ENCODE data around the gene PADI3. TPM values are rescaled to one million over a fixed set of nuclear protein-coding genes. Genes with fewer than 3 reads are reported as not detected.
"Not testable (repeated sequence)": the region's sequence is repeated elsewhere in the genome, so short reads cannot be mapped to it uniquely, and the experiment has no call there.

PADI3 gene
- total RNA-seq, 1 donor from 2014 or later = not detected

DNA sequence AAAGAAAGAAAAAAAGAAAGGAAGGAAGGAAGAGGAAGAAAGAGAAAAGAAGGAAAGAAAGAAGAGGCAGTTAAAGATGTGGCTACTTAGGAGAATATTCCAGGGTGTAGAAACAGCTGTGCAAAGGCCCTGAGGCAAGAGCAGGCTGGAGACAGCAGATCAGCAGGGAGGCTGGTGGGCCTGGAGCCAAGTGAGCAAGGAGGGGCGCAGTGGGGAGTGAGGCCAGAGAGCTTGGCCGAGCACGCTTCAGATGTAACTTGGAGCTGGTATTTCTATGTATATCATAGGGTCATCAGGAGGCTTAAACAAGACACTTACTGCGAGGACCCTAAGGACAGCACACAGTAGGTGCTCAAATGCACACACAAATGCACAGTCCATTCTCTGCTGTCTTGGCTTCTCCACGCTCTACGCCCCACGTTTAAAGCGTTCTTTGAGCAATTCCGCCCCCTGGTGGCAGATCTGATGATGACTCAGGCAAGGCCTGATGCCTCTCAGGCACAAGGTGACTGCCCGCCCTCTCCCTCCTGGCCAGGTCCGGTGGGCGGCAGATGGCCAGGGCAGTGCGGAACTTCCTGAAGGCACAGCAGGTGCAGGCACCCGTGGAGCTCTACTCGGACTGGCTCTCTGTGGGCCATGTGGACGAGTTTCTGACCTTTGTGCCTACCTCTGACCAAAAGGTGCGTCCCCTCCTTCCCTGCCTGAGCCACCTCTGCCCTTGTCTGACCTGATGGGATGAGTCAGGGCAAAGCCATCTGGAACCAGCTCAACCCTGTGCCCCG is 11.9 kb upstream of the PADI3 start:
- Mint-ChIP-seq H3K9me3 (no peaks in the 10 kb centered on the region), H3K4me3 (no peak overlapping the region), H3K27ac (no peak overlapping the region), H3K27me3 (ENCODE audit: insufficient read depth) (peaks cover 12% of the 10 kb centered on the region), H3K4me1 (ENCODE audit: low read depth) (no peaks in the 10 kb centered on the region), H3K36me3 (ENCODE audit: low read depth) (no peaks in the 10 kb centered on the region)
- DNase-seq (ENCODE audit: low spot score) = peak; percentile 69
- intact Hi-C loops (cut with micrococcal nuclease) = loop anchor here (1.0 kb wide), 1 partner anchor 112 kb away; no protein-coding TSS in a partner anchor

DNA sequence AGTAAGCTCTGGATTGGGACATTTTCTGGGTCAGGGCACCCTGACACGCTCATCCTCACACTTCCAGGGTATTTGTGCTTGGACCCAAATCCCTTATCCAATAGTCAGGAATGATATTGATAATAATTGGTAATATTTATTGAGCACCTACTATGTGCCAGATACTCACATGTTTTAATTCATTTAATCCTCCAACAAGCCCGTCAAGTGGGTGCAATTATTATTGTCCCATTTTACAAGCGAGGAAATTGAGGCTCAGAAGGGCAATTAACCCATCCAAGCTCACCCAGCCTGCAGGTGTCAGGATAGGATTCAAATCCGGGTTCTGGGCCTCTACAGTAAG is 11.4 kb upstream of the PADI3 start:
- H3K27me3 Mint-ChIP-seq (ENCODE audit: insufficient read depth) = peaks cover 12% of the 10 kb centered on the region
- H3K4me1 Mint-ChIP-seq (ENCODE audit: low read depth) = no peaks in the 10 kb centered on the region
- DNase-seq (ENCODE audit: low spot score) = no peak
- H3K9me3 Mint-ChIP-seq = no peaks in the 10 kb centered on the region
- H3K36me3 Mint-ChIP-seq (ENCODE audit: low read depth) = no peaks in the 10 kb centered on the region
- no peak overlapping the region for H3K4me3 Mint-ChIP-seq
- intact Hi-C loops (cut with micrococcal nuclease) = loop anchor here (1.0 kb wide), 1 partner anchor 112 kb away; no protein-coding TSS in a partner anchor
- H3K27ac Mint-ChIP-seq = no peak overlapping the region

DNA sequence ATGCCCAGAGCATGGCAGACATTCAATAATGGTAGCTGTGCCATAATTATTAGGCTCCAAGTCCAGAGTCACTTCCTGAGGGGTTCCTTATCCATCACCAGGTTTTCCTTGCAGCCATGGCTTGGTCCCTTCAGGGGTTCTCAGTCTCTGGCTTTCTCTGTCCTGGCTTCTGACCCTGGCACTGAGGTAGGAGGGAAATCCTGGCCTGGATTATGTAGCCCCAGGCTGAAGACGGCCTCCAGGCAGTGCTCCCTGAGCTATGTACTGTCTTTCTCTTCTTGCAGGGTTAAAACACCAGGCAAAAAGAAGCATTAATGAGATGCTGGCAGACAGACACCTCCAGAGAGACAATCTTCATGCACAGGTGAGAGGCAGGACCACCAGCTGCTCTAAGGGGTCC is 9.5 kb upstream of the PADI3 start:
- Mint-ChIP-seq H3K4me1 (ENCODE audit: low read depth) (no peaks in the 10 kb centered on the region), H3K4me3 (no peak overlapping the region), H3K9me3 (no peaks in the 10 kb centered on the region), H3K27ac (no peak overlapping the region), H3K27me3 (ENCODE audit: insufficient read depth) (peaks cover 3% of the 10 kb centered on the region), H3K36me3 (ENCODE audit: low read depth) (no peaks in the 10 kb centered on the region)
- DNase-seq (ENCODE audit: low spot score) = no peak
- intact Hi-C loops (cut with micrococcal nuclease) = no loop called here

DNA sequence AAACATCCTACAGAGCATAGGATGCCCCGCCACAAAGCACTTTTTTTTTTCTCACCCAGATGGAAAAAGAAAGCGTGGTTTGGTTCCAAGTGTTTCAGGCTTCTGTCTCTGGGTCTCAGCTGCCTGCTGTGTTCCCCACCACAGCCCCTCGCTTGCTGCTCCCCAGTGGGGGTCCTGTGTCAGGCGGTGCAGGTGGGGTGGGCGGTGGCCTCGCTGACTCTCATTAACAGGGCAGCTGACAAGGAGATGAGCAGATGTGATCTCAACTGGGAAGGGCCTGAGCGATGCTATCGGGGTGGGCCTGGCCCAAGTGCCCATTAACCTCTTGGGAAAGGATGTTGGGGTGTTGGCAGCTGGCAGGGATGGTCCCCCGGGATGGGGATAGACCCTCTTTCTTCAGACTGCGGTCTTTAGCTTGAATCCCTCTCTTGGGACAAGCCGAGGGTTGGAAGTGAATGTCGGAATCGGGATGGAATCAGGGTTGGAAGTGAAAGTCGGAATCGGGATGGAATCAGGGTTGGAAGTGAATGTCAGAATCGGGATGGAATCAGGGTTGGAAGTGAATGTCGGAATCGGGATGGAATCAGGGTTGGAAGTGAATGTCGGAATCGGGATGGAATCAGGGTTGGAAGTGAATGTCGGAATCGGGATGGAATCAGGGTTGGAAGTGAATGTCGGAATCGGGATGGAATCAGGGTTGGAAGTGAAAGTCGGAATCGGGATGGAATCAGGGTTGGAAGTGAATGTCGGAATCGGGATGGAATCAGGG is 7.7 kb upstream of the PADI3 start:
- H3K27me3 Mint-ChIP-seq (ENCODE audit: insufficient read depth); H3K4me1 Mint-ChIP-seq (ENCODE audit: low read depth); H3K27ac Mint-ChIP-seq; H3K4me3 Mint-ChIP-seq; H3K36me3 Mint-ChIP-seq (ENCODE audit: low read depth); DNase-seq (ENCODE audit: low spot score); H3K9me3 Mint-ChIP-seq; intact Hi-C loops (cut with micrococcal nuclease): not testable (repeated sequence)

DNA sequence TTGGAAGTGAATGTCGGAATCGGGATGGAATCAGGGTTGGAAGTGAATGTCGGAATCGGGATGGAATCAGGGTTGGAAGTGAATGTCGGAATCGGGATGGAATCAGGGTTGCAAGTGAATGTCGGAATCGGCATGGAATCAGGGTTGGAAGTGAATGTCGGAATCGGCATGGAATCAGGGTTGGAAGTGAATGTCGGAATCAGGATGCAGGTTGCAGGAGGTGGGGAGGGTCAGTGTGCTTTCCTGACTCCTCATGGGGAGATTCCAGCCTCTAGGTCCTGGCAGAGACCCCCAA is 7.2 kb upstream of the PADI3 start:
- H3K36me3 Mint-ChIP-seq (ENCODE audit: low read depth); H3K9me3 Mint-ChIP-seq; H3K27me3 Mint-ChIP-seq (ENCODE audit: insufficient read depth); H3K4me1 Mint-ChIP-seq (ENCODE audit: low read depth); H3K27ac Mint-ChIP-seq; H3K4me3 Mint-ChIP-seq; DNase-seq (ENCODE audit: low spot score); intact Hi-C loops (cut with micrococcal nuclease): not testable (repeated sequence)

DNA sequence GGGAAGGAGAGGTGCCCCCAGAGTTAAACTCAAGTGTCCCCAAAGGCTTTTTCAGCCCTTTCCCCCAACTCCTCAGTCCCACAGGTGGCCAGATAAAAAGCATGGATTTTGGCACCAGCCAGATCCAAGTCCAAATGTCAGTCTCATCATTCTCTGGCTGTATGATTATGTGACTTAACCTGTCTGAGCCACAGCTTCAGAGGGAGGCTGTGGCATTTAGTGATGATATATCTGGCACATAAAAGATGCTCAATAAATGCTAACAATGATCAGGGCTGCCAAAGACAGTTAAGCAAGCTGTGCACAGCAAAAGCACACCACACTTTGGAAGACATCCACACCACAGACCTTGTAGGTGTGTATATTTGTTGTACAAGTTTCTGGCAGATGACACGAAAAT is 5.6 kb upstream of the PADI3 start:
- Mint-ChIP-seq H3K27me3 (ENCODE audit: insufficient read depth) (peaks cover 2% of the 10 kb centered on the region), H3K4me1 (ENCODE audit: low read depth) (no peaks in the 10 kb centered on the region), H3K27ac (no peak overlapping the region), H3K4me3 (no peak overlapping the region), H3K9me3 (no peaks in the 10 kb centered on the region), H3K36me3 (ENCODE audit: low read depth) (no peaks in the 10 kb centered on the region)
- intact Hi-C loops (cut with micrococcal nuclease) = no loop called here
- DNase-seq (ENCODE audit: low spot score) = no peak

DNA sequence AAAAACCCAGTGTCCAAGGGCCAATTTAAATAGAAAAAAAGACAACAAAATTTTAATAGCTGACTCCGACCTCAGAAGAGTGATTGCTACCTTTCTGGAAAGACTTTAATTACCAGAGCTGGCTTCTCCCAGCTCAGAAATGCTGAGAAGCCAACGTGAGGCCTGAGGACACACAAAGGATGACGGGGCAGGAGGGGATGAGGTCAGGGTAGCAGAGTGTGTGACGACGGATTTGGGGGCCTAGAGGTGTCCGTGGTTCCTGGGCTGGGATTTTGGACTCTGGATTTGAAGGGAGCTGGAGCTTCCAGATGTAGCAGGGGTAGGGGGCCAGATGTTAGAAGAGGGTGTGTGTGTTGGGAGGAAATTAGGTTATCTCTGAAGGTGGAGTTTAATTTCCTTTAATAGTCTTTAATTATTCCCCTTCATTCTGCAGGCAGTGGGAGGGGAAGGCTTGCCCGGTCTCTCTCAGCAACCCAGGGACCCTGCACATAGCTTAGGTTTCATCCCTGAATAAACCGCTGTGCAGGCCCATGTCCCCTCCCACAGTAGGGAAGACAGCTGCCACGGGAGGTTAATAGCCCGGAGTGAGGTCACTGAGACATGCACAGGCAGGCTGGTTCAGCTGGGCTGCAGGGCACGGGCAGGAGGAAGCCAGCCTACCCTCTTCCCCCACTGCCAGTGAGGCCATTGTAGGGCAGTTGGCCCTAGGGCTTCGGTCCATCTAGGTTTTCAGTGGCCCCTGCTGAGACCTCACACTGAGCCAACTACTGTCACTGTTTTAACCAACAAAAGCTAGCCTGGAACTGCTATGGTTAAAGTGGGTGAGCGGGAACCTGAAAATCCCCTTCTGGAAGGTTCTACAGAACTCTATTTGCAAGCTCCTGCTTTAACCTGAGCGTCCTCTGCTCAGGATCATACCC is 3.8 kb upstream of the PADI3 start:
- H3K4me3 Mint-ChIP-seq = no peak overlapping the region
- no peak for DNase-seq (ENCODE audit: low spot score)
- H3K27me3 Mint-ChIP-seq (ENCODE audit: insufficient read depth) = peaks cover 2% of the 10 kb centered on the region
- no peaks in the 10 kb centered on the region for H3K4me1 Mint-ChIP-seq (ENCODE audit: low read depth)
- H3K36me3 Mint-ChIP-seq (ENCODE audit: low read depth) = no peaks in the 10 kb centered on the region
- intact Hi-C loops (cut with micrococcal nuclease) = no loop called here
- no peaks in the 10 kb centered on the region for H3K9me3 Mint-ChIP-seq
- no peak overlapping the region for H3K27ac Mint-ChIP-seq

DNA sequence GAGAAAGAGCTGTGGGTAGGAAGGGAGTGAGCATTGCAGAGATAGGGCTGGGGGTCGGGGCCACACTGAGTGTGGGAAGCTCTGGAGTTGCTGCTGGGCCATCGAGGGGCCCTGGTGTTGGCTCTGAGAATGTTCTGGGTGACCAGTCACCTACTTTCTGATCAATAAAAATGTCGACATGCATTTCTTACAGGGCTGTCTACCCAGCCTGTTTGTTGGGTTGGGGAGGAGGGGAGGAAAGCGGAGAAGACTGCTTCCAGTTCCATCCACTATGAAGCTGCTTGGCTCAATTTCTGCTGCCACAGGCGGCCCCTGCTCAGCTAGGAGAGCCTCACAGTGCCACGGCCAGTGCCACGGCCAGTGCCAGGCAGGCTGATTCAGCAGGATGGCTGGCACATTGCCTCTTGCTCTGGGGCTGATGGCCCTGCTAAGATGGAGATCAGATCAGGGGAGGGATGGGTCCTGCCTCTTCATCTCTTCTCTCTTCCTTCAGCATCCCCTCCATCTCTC is 3.0 kb upstream of the PADI3 start:
- H3K9me3 Mint-ChIP-seq = no peaks in the 10 kb centered on the region
- no peaks in the 10 kb centered on the region for H3K4me1 Mint-ChIP-seq (ENCODE audit: low read depth)

DNA sequence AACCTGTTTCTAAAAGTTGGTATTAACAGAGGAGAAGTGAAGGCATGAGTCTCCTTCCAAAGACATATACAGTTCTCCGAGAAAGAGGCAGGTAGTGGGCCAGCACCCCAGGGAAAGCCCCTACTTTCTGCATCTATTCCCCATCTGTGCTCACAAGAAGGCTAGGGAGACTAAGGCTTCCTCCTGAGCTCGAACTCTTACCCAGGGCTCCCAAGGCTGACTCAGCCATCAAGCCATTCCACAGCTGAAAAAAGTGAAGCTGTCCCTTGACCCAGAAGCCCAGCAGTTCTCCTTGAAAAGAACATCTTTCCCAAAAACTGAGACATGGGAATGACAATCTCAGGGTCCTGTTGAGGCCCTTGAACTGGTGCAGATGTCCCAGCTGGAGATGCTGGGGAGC is 1.9 kb upstream of the PADI3 start:
- Mint-ChIP-seq H3K36me3 (ENCODE audit: low read depth) (no peaks in the 10 kb centered on the region), H3K9me3 (no peaks in the 10 kb centered on the region), H3K27me3 (ENCODE audit: insufficient read depth) (peaks cover 3% of the 10 kb centered on the region), H3K4me3 (no peak overlapping the region), H3K4me1 (ENCODE audit: low read depth) (no peaks in the 10 kb centered on the region), H3K27ac (no peak overlapping the region)
- no peak for DNase-seq (ENCODE audit: low spot score)
- intact Hi-C loops (cut with micrococcal nuclease) = no loop called here

More for the DNA sequence above, 3.0 kb upstream of the PADI3 start:
- Mint-ChIP-seq H3K27ac (no peak overlapping the region), H3K4me3 (no peak overlapping the region), H3K27me3 (ENCODE audit: insufficient read depth) (peaks cover 2% of the 10 kb centered on the region), H3K36me3 (ENCODE audit: low read depth) (no peaks in the 10 kb centered on the region)
- DNase-seq (ENCODE audit: low spot score) = no peak
- intact Hi-C loops (cut with micrococcal nuclease) = no loop called here

DNA sequence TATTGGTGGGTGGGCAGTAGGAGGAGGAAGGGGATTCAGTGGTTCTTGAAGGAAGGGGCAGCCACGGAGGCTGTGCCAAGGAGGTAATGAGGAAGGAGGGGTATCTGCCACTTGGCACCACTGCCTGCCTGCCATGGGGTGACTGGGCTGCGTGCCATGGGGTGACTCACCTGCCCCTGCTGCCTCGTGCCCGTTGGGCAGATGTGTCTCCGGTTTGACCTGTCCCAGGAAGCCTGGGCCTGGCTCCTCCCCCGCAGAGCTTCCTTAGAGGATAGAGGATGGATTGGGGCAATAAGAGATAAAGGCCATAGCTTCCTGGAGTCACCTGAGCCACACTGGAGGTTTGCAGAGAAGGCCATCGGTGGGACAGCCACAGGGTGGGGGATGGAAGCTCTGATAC is 1.7 kb downstream of the PADI3 start:
- H3K27me3 Mint-ChIP-seq (ENCODE audit: insufficient read depth) = peaks cover 3% of the 10 kb centered on the region
- no peaks in the 10 kb centered on the region for H3K36me3 Mint-ChIP-seq (ENCODE audit: low read depth)
- no peak for DNase-seq (ENCODE audit: low spot score)
- no peaks in the 10 kb centered on the region for H3K4me1 Mint-ChIP-seq (ENCODE audit: low read depth)
- no peak overlapping the region for H3K27ac Mint-ChIP-seq
- intact Hi-C loops (cut with micrococcal nuclease) = no loop called here
- no peak overlapping the region for H3K4me3 Mint-ChIP-seq
- H3K9me3 Mint-ChIP-seq = no peaks in the 10 kb centered on the region

DNA sequence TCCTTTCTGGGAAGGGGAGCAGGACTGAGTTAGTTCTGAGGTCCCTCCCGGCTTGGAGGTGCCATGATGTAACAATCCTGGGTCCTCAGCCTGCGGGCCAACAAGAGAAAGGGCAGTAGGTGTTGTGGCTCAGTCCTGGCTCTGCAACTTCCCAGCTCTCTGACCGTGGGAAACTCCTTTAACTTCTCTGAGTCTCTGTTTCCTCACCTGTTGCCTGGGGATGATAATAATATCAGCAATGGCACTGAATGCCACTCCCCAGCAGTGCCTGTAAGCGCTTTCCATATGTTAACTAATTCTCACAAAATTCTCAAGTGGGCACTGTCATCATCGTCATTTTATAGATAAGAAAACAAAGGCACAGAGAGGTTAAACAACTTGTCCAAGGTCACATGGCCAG is 2.3 kb downstream of the PADI3 start:
- no peak overlapping the region for H3K27ac Mint-ChIP-seq
- DNase-seq (ENCODE audit: low spot score) = no peak
- intact Hi-C loops (cut with micrococcal nuclease) = no loop called here
- no peak overlapping the region for H3K4me3 Mint-ChIP-seq
- H3K9me3 Mint-ChIP-seq = no peaks in the 10 kb centered on the region
- H3K27me3 Mint-ChIP-seq (ENCODE audit: insufficient read depth) = peaks cover 2% of the 10 kb centered on the region
- no peaks in the 10 kb centered on the region for H3K36me3 Mint-ChIP-seq (ENCODE audit: low read depth)
- no peaks in the 10 kb centered on the region for H3K4me1 Mint-ChIP-seq (ENCODE audit: low read depth)

DNA sequence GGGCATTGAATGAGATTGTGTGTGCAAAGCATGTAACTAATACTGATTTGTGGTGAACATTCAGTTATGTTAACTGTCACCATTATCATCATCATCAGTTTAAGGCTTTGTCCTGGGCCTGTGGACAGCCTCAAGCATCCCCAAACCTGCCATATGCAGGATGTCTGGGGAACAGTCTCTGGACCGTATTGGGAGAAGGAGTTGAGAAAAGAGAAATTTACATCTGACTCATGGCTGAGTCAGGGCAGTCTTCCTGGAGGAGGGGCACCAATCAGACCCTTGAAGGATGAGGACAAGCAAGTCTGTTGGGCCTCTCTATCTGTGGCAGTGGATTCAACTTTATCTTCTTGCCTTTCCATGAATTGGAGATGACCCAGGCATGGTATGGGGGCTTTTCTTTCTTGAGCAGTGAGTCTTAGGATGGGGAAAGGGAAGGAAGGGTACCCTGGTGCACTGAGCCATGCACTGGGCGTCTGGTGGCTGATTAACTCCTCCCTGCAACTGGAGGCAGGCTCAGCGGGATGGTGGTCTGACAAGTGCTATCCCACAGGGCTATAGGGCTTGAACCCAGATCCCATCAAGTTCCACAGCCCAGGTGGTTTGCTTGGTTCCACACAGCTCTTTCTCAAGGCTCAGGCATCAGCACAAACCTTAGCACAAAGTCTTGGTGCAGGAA is 2.9 kb downstream of the PADI3 start:
- Mint-ChIP-seq H3K27ac (no peak overlapping the region), H3K36me3 (ENCODE audit: low read depth) (no peaks in the 10 kb centered on the region), H3K4me3 (no peak overlapping the region), H3K27me3 (ENCODE audit: insufficient read depth) (peaks cover 1% of the 10 kb centered on the region), H3K4me1 (ENCODE audit: low read depth) (no peaks in the 10 kb centered on the region), H3K9me3 (no peaks in the 10 kb centered on the region)
- DNase-seq (ENCODE audit: low spot score) = no peak
- intact Hi-C loops (cut with micrococcal nuclease) = no loop called here
